KOPT-K1 (cell line): ENCODE measurements around the gene TRIM2.

Experiments
- H3K27ac ChIP-seq: fragments of 200-600 bp; sonication (generic); 2 replicates; pipeline ENCODE4 v1.5.1; 2016; ENCODE audit warnings: antibody characterized with exemption, mild to moderate bottlenecking, low read depth, low read length; ENCODE audit not compliant: poor library complexity, severe bottlenecking
- H3K36me3 ChIP-seq: fragments of 200-600 bp; sonication (generic); 2 replicates; pipeline ENCODE4 v1.5.1; 2017; ENCODE audit warnings: antibody characterized with exemption, mild to moderate bottlenecking, low read length, moderate library complexity; ENCODE audit not compliant: insufficient read depth
- H3K9me3 ChIP-seq: fragments of 200-600 bp; sonication (generic); 2 replicates; pipeline ENCODE4 v1.5.1; 2017; ENCODE audit warnings: antibody characterized with exemption, low read length, mild to moderate bottlenecking; ENCODE audit not compliant: insufficient read depth, poor library complexity, severe bottlenecking

TRIM2 gene

GRCh38 chr4:153265306-153266047 lies 61.2 kb downstream of the TRIM2 start:
- Histone ChIP-seq H3K36me3 (no peaks in the 10 kb centered on the region), H3K27ac (no peak overlapping the region), H3K9me3 (peaks cover 9% of the 10 kb centered on the region)

- peaks cover 3% of the 10 kb centered on the region for H3K9me3 ChIP-seq
- H3K27ac ChIP-seq = no peak overlapping the region
Observed at GRCh38 chr4:153266988-153267387, 62.7 kb downstream of the TRIM2 start.

GRCh38 chr4:153267890-153268289 lies 63.6 kb downstream of the TRIM2 start:
- Histone ChIP-seq H3K36me3 (no peaks in the 10 kb centered on the region), H3K9me3 (no peaks in the 10 kb centered on the region), H3K27ac (no peak overlapping the region)

More at GRCh38 chr4:153266988-153267387, 62.7 kb downstream of the TRIM2 start:
- no peaks in the 10 kb centered on the region for H3K36me3 ChIP-seq

- Histone ChIP-seq H3K27ac (no peak overlapping the region), H3K36me3 (no peaks in the 10 kb centered on the region), H3K9me3 (no peaks in the 10 kb centered on the region)
Observed at GRCh38 chr4:153268295-153268694, 64.1 kb downstream of the TRIM2 start.

- Histone ChIP-seq H3K9me3 (no peaks in the 10 kb centered on the region), H3K27ac (no peak overlapping the region), H3K36me3 (no peaks in the 10 kb centered on the region)
Observed at GRCh38 chr4:153269218-153269990, 65.2 kb downstream of the TRIM2 start.

- Histone ChIP-seq H3K27ac (no peak overlapping the region), H3K9me3 (no peaks in the 10 kb centered on the region), H3K36me3 (no peaks in the 10 kb centered on the region)
Observed at GRCh38 chr4:153270361-153270760, 66.1 kb downstream of the TRIM2 start.

- Histone ChIP-seq H3K27ac (no peak overlapping the region), H3K9me3 (no peaks in the 10 kb centered on the region), H3K36me3 (no peaks in the 10 kb centered on the region)
Observed at GRCh38 chr4:153271820-153272219, 67.6 kb downstream of the TRIM2 start.

GRCh38 chr4:153273751-153274150 lies 69.5 kb downstream of the TRIM2 start:
- Histone ChIP-seq H3K9me3 (no peaks in the 10 kb centered on the region), H3K27ac (no peak overlapping the region), H3K36me3 (no peaks in the 10 kb centered on the region)

- no peaks in the 10 kb centered on the region for H3K9me3 ChIP-seq
- H3K36me3 ChIP-seq = no peaks in the 10 kb centered on the region
- no peak overlapping the region for H3K27ac ChIP-seq
Observed at GRCh38 chr4:153274967-153275366, 70.7 kb downstream of the TRIM2 start.

- Histone ChIP-seq H3K27ac (no peak overlapping the region), H3K36me3 (no peaks in the 10 kb centered on the region), H3K9me3 (no peaks in the 10 kb centered on the region)
Observed at GRCh38 chr4:153275380-153276276, 71.4 kb downstream of the TRIM2 start.

- Histone ChIP-seq H3K9me3 (no peaks in the 10 kb centered on the region), H3K36me3 (no peaks in the 10 kb centered on the region), H3K27ac (peak overlapping the region; percentile 8)
Observed at GRCh38 chr4:153276971-153277370, 72.7 kb downstream of the TRIM2 start.

GRCh38 chr4:153281476-153281875 lies 77.2 kb downstream of the TRIM2 start:
- no peak overlapping the region for H3K27ac ChIP-seq
- peaks cover 10% of the 10 kb centered on the region for H3K9me3 ChIP-seq
- H3K36me3 ChIP-seq = no peaks in the 10 kb centered on the region

- H3K27ac ChIP-seq = no peak overlapping the region
- H3K36me3 ChIP-seq = no peaks in the 10 kb centered on the region
- peaks cover 10% of the 10 kb centered on the region for H3K9me3 ChIP-seq
Observed at GRCh38 chr4:153282023-153282422, 77.8 kb downstream of the TRIM2 start.

GRCh38 chr4:153283260-153283659 lies 79.0 kb downstream of the TRIM2 start:
- Histone ChIP-seq H3K36me3 (no peaks in the 10 kb centered on the region), H3K27ac (no peak overlapping the region), H3K9me3 (peaks cover 10% of the 10 kb centered on the region)

- H3K36me3 ChIP-seq = no peaks in the 10 kb centered on the region
- no peak overlapping the region for H3K27ac ChIP-seq
Observed at GRCh38 chr4:153290134-153290533, 85.9 kb downstream of the TRIM2 start.

More at GRCh38 chr4:153290134-153290533, 85.9 kb downstream of the TRIM2 start:
- H3K9me3 ChIP-seq = no peaks in the 10 kb centered on the region
